Subcutaneous adipose tissue (tissue), 4 donors: ENCODE results near the gene NRXN2. TPM values are rescaled to one million over a fixed set of nuclear protein-coding genes. Genes with fewer than 3 reads are reported as not detected.

Source experiments
- CTCF ChIP-seq: fragments of 450-650 bp; IDR thresholded peaks from one replicate; pipeline ENCODE4 v1.5.1; 2016; ENCODE audit warnings: low read depth, mild to moderate bottlenecking, control low read depth, antibody characterized with exemption, moderate library complexity
- total RNA-seq, 4 donors: library from RNA; depleted of rRNA; stranded (reverse); fragments of >200 nt; gene quantifications; one replicate each; pipeline ENCODE4 v1.1.0, GENCODE V29; 2016

The NRXN2 gene
- total RNA-seq, 4 donors from 2014 or later: 0.16 to 7.0 (median 2.9) TPM

DNA sequence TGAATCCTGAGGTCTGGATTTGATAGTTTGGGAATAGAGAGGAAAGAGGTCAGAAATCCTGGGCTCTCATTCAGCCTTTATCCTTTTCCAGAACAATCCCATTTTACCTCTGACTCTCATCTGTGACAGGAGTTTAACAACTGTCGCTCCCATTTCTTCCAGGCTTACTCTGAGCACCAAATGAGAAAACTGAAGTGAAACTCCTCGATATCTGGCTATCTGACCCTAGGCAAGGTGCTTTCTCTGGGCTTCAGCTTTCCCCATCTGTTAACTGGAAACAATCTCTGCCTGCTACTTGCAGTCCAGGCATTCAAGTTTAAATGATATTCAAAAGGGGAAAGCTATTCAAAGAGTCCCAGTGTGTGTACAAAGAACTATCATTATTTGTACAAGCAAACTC lies 50.1 kb downstream of the NRXN2 start:
- TF ChIP-seq CTCF: no peak

DNA sequence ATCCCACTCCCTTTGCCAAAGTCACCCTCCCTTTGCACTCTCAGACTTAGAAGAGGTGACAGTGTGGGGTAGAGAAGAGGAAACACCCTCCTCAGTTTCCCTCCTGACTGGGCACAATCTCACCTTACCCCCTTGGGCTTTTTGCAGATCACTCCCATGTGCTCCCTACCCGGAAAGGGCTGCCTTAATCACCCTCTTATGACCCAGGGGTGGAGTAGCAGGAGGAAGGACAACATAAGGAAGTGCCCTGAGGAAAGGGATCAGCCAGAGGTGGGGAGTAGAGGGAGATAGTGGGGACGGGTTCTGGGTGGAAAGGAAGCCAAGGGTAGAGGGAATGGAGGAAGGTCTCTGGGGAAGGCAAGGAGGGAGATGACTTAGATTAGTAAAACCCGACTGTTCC lies 52.0 kb downstream of the NRXN2 start:
- no peak for TF ChIP-seq CTCF

DNA sequence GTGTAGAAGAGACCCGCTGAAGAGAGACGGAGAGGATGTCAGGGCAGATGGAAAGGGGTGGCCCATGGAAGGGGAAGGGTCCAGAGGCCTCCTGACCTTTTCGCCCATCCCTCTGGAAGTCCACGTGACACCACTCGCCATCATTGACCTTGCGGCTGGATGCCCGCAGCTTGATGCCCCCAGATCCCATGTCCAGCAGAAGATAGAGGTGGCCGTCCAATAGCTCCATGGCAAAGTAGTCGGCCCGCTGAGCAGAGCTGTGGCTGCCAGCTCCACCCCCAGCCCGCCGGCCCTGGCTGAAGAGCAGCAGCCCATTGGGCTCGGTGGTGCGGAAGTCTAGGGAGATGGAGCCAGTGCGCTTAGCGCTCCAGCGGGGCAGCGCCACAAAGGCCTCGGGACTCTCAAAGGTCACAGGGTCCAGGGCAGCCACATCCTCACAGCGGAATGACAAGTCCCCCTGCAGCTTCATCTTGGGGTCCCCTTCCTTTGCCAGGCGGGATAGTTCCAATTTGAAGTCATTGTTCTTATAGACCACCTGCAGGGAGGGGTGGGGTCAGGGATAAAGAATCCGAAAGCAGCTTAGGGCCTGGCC lies 55.7 kb downstream of the NRXN2 start:
- TF ChIP-seq CTCF: no peak

DNA sequence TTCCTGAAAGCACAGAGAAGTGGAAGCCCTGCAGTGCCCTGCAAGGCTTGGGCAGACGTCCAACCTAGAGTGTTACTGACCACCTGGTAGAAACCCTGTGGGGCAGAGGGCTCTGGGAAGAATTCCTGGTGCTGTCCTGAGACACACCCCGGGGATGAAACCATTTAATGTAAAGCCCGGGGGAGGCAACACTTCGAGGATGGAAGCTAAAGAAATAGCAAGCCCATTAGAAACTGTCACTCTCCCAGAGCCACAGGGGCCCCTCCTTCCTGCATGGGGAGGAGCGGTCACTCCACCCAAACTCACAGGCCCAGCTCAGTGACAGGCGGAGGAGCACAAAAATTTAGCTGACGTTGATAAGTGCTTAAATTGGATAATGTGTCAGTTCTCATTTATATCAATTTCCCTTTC lies 57.6 kb downstream of the NRXN2 start:
- no peak for TF ChIP-seq CTCF

- TF ChIP-seq CTCF: no peak
Observed at GRCh38 chr11:64663656-64664055, 59.3 kb downstream of the NRXN2 start.

- TF ChIP-seq CTCF: no peak
Observed at GRCh38 chr11:64661614-64662013, 61.4 kb downstream of the NRXN2 start.

- TF ChIP-seq CTCF: no peak
Observed at GRCh38 chr11:64661146-64661545, 61.9 kb downstream of the NRXN2 start.
